Measurements from ENCODE around the gene TRIM66.

DNA sequence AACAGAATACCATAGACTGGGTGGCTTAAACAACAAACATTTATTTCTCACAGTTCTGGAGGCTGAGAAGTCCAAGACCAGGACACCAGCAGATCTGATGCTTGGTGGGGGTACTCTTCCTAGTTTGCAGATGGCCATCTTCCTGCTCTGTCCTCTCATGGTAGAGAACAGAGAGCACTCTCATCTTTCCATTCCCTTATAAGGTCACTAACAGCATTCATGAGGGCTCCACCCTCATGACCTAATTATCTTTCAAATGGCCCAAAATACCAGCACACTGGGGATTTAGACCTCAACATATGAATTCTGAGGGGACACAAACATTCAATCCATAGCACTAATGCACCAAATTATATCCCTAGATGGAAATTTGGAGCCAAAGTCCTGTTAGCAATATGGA, 94.5 kb downstream of the TRIM66 start:
- TF ChIP-seq, protein P1, sequence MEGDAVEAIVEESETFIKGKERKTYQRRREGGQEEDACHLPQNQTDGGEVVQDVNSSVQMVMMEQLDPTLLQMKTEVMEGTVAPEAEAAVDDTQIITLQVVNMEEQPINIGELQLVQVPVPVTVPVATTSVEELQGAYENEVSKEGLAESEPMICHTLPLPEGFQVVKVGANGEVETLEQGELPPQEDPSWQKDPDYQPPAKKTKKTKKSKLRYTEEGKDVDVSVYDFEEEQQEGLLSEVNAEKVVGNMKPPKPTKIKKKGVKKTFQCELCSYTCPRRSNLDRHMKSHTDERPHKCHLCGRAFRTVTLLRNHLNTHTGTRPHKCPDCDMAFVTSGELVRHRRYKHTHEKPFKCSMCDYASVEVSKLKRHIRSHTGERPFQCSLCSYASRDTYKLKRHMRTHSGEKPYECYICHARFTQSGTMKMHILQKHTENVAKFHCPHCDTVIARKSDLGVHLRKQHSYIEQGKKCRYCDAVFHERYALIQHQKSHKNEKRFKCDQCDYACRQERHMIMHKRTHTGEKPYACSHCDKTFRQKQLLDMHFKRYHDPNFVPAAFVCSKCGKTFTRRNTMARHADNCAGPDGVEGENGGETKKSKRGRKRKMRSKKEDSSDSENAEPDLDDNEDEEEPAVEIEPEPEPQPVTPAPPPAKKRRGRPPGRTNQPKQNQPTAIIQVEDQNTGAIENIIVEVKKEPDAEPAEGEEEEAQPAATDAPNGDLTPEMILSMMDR (conservative IDR thresholded peaks at IDR 0.05 in 1 of 2, IDR thresholded peaks at IDR 0.05 in 1 of 2; ENCODE audit: low read depth in 1 of 2, low read length in 2 of 2), result no peak
- no peak for TF ChIP-seq EZH2 (IDR thresholded peaks at IDR 0.05; ENCODE audit: low read length, missing control alignments)

Data from fibroblast of lung (primary cell).